ENCODE data around the gene PTPN4. TPM values are rescaled to one million over a fixed set of nuclear protein-coding genes. Genes with fewer than 3 reads are reported as not detected.

PTPN4 gene
- total RNA-seq, 1 donor = 19.5 TPM

GRCh38 chr2:119856469-119856901, 96.8 kb downstream of the PTPN4 start:
- Histone ChIP-seq H3K4me3 (ENCODE audit: insufficient read depth, low read length) (no peak overlapping the region), H3K9me3 (ENCODE audit: low read depth, low read length) (no peaks in the 10 kb centered on the region), H3K79me2 (ENCODE audit: insufficient read depth, low read length) (no peaks in the 10 kb centered on the region), H3K27me3 (ENCODE audit: insufficient read depth, low read length) (no peaks in the 10 kb centered on the region), H3K4me2 (ENCODE audit: insufficient read depth, low read length) (no peak overlapping the region), H2AFZ (ENCODE audit: low read length) (no peak overlapping the region), H4K20me1 (ENCODE audit: insufficient read depth, low read length) (peaks cover 4% of the 10 kb centered on the region), H3K36me3 (ENCODE audit: insufficient read depth, low read length) (no peaks in the 10 kb centered on the region), H3K4me1 (ENCODE audit: insufficient read depth, low read length) (no peaks in the 10 kb centered on the region), H3K27ac (ENCODE audit: low read depth, low read length) (no peak overlapping the region)
- no peak for TF ChIP-seq CTCF (IDR thresholded peaks at IDR 0.05; ENCODE audit: extremely low read depth, low read depth, low read length)
- no peak for DNase-seq (ENCODE audit: insufficient read length, low spot score, missing footprints)

- Histone ChIP-seq H3K27me3 (ENCODE audit: insufficient read depth, low read length) (no peaks in the 10 kb centered on the region), H3K9me3 (ENCODE audit: low read depth, low read length) (no peaks in the 10 kb centered on the region), H3K4me2 (ENCODE audit: insufficient read depth, low read length) (no peak overlapping the region), H3K4me1 (ENCODE audit: insufficient read depth, low read length) (no peaks in the 10 kb centered on the region), H3K79me2 (ENCODE audit: insufficient read depth, low read length) (no peaks in the 10 kb centered on the region), H3K4me3 (ENCODE audit: insufficient read depth, low read length) (no peak overlapping the region), H3K27ac (ENCODE audit: low read depth, low read length) (no peak overlapping the region), H2AFZ (ENCODE audit: low read length) (no peak overlapping the region), H3K36me3 (ENCODE audit: insufficient read depth, low read length) (no peaks in the 10 kb centered on the region), H4K20me1 (ENCODE audit: insufficient read depth, low read length) (peaks cover 4% of the 10 kb centered on the region)
- no peak for DNase-seq (ENCODE audit: insufficient read length, low spot score, missing footprints)
- no peak for TF ChIP-seq CTCF (IDR thresholded peaks at IDR 0.05; ENCODE audit: extremely low read depth, low read depth, low read length)
Observed at GRCh38 chr2:119857742-119858141, 98.0 kb downstream of the PTPN4 start.

GRCh38 chr2:119859528-119859927, 99.8 kb downstream of the PTPN4 start:
- no peak overlapping the region for H2AFZ ChIP-seq (ENCODE audit: low read length)
- no peaks in the 10 kb centered on the region for H3K4me1 ChIP-seq (ENCODE audit: insufficient read depth, low read length)
- peaks cover 4% of the 10 kb centered on the region for H4K20me1 ChIP-seq (ENCODE audit: insufficient read depth, low read length)
- H3K27ac ChIP-seq (ENCODE audit: low read depth, low read length) = no peak overlapping the region
- H3K27me3 ChIP-seq (ENCODE audit: insufficient read depth, low read length) = no peaks in the 10 kb centered on the region
- no peak overlapping the region for H3K4me3 ChIP-seq (ENCODE audit: insufficient read depth, low read length)
- H3K79me2 ChIP-seq (ENCODE audit: insufficient read depth, low read length) = no peaks in the 10 kb centered on the region
- no peak for DNase-seq (ENCODE audit: insufficient read length, low spot score, missing footprints)
- no peak for TF ChIP-seq CTCF (IDR thresholded peaks at IDR 0.05; ENCODE audit: extremely low read depth, low read depth, low read length)
- H3K9me3 ChIP-seq (ENCODE audit: low read depth, low read length) = no peaks in the 10 kb centered on the region
- H3K4me2 ChIP-seq (ENCODE audit: insufficient read depth, low read length) = no peak overlapping the region
- H3K36me3 ChIP-seq (ENCODE audit: insufficient read depth, low read length) = no peaks in the 10 kb centered on the region

GRCh38 chr2:119860924-119861323, 101.2 kb downstream of the PTPN4 start:
- peaks cover 4% of the 10 kb centered on the region for H4K20me1 ChIP-seq (ENCODE audit: insufficient read depth, low read length)
- no peaks in the 10 kb centered on the region for H3K9me3 ChIP-seq (ENCODE audit: low read depth, low read length)
- no peaks in the 10 kb centered on the region for H3K36me3 ChIP-seq (ENCODE audit: insufficient read depth, low read length)
- H3K27me3 ChIP-seq (ENCODE audit: insufficient read depth, low read length) = no peaks in the 10 kb centered on the region
- H3K4me1 ChIP-seq (ENCODE audit: insufficient read depth, low read length) = no peaks in the 10 kb centered on the region
- H3K4me2 ChIP-seq (ENCODE audit: insufficient read depth, low read length) = no peak overlapping the region
- no peak for TF ChIP-seq CTCF (IDR thresholded peaks at IDR 0.05; ENCODE audit: extremely low read depth, low read depth, low read length)
- no peak overlapping the region for H3K4me3 ChIP-seq (ENCODE audit: insufficient read depth, low read length)
- no peak overlapping the region for H3K27ac ChIP-seq (ENCODE audit: low read depth, low read length)
- no peak overlapping the region for H2AFZ ChIP-seq (ENCODE audit: low read length)
- no peak for DNase-seq (ENCODE audit: insufficient read length, low spot score, missing footprints)
- H3K79me2 ChIP-seq (ENCODE audit: insufficient read depth, low read length) = no peaks in the 10 kb centered on the region

Measured in osteoblast (primary cell).